ENCODE data around the gene TNIP2. TPM values are rescaled to one million over a fixed set of nuclear protein-coding genes. Genes with fewer than 3 reads are reported as not detected.

The TNIP2 gene
- total RNA-seq, 1 experiment from 2014 or later = 41.0 TPM

DNA sequence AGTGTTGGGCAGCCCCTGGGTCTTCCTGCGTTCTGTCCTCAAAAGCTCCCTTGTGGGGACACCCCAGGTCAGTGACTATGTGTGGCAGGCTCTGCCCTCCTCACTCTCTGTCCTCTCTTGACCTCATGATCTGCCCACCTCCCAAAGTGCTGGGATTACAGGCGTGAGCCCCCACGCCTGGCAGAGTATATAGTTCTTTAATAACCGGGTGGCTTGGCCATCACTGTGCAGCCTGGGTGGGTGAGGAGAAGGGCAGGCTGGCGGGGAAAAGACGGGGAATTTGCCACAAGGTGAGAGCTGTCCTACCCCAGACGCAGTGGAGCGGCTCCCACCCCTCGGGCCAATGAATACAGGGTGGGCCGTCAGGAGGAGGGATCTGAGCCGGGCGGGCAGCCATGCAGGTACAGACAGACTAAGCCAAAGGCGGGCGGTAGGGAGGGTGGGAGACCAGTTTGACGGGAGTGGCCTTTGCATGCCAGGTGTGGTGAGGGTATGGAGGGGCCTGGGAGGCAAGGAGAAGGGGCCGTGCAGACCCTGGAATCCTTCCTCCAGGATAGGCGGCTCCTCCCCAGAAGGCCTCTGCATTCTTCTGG lies 39.3 kb upstream of the TNIP2 start:
- intact Hi-C loops (cut with micrococcal nuclease) = no loop called here
- POLR2A ChIA-PET = no interaction called here
- Histone ChIP-seq H4K20me1 (ENCODE audit: insufficient read depth) (no peaks in the 10 kb centered on the region), H3K79me2 (ENCODE audit: insufficient read depth, low read length) (no peaks in the 10 kb centered on the region), H3K4me3 (replicated peaks in 1 of 2; ENCODE audit: low read depth in 1 of 2, low read length in 2 of 2) (no peak overlapping the region), H3K9me3 (ENCODE audit: control insufficient read depth in 1 of 2, insufficient read depth in 1 of 2, low read depth in 1 of 2, low read length in 2 of 2) (no peaks in the 10 kb centered on the region), H3K4me2 (ENCODE audit: low read length) (no peak overlapping the region), H2AFZ (ENCODE audit: low read depth, low read length, poor library complexity, severe bottlenecking) (no peak overlapping the region), H3K9ac (ENCODE audit: low read length) (no peak overlapping the region), H3K9me2 (ENCODE audit: insufficient read depth) (no peaks in the 10 kb centered on the region), H3K27ac (ENCODE audit: low read depth, low read length) (peak overlapping the region; percentile 48; the same call in 1 of the 2 replicates), H3K36me3 (ENCODE audit: control insufficient read depth in 1 of 2, insufficient read depth in 2 of 2, low read length in 2 of 2) (no peaks in the 10 kb centered on the region), H3K4me1 (ENCODE audit: control insufficient read depth in 1 of 2, insufficient read depth in 2 of 2, low read length in 2 of 2) (peaks cover 43 to 67% of the 10 kb centered on the region in 2 experiments), H3K27me3 (ENCODE audit: insufficient read depth, low read length) (no peaks in the 10 kb centered on the region)
- RAD21 ChIA-PET (ENCODE audit: low non-redundant PET in 1 of 2, low total read pairs in 2 of 2, uncharacterized antibody in 2 of 2, unreplicated experiment in 2 of 2) = no interaction called here
- BruUV-seq (replicated peaks) = no TSS peak
- CTCF ChIA-PET = no interaction called here
- DNase-seq (ENCODE audit: low read depth, low spot score) = no peak
- no peak for ATAC-seq
- no peak for TF ChIP-seq JUND (IDR thresholded peaks at IDR 0.05)
- TF ChIP-seq, protein P1, sequence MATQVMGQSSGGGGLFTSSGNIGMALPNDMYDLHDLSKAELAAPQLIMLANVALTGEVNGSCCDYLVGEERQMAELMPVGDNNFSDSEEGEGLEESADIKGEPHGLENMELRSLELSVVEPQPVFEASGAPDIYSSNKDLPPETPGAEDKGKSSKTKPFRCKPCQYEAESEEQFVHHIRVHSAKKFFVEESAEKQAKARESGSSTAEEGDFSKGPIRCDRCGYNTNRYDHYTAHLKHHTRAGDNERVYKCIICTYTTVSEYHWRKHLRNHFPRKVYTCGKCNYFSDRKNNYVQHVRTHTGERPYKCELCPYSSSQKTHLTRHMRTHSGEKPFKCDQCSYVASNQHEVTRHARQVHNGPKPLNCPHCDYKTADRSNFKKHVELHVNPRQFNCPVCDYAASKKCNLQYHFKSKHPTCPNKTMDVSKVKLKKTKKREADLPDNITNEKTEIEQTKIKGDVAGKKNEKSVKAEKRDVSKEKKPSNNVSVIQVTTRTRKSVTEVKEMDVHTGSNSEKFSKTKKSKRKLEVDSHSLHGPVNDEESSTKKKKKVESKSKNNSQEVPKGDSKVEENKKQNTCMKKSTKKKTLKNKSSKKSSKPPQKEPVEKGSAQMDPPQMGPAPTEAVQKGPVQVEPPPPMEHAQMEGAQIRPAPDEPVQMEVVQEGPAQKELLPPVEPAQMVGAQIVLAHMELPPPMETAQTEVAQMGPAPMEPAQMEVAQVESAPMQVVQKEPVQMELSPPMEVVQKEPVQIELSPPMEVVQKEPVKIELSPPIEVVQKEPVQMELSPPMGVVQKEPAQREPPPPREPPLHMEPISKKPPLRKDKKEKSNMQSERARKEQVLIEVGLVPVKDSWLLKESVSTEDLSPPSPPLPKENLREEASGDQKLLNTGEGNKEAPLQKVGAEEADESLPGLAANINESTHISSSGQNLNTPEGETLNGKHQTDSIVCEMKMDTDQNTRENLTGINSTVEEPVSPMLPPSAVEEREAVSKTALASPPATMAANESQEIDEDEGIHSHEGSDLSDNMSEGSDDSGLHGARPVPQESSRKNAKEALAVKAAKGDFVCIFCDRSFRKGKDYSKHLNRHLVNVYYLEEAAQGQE (IDR thresholded peaks at IDR 0.05; ENCODE audit: low read depth) = no peak
- TF ChIP-seq ZFX (IDR thresholded peaks at IDR 0.05) = no peak
- no peak for TF ChIP-seq CEBPB (IDR thresholded peaks at IDR 0.05; ENCODE audit: low read depth)

Measured in HCT116 (cell line).